ENCODE measurements around the gene ENPP5. TPM values are rescaled to one million over a fixed set of nuclear protein-coding genes. Genes with fewer than 3 reads are reported as not detected.

Gene ENPP5
- total RNA-seq, 1 experiment from 2014 or later, result not detected

DNA sequence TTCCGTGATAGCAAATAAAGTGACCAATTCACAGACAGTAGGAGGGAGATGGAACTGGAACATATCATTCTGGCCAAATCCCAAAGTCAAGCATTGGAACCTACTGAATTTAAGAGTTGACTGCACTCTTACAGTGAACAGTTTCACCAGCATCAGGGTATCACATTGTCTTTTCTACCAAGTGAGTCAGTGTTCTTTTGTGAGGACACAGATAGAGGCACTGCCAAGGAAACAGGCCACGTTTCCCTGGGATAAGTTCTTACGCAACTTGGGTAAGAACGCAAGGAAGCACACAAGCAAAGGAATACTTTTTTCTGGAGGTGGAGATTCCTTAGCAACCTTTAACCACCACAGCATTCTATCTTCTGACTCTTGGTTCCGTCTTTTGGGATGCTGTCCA, 28.6 kb upstream of the ENPP5 start:
- Histone ChIP-seq H3K9me3 (ENCODE audit: control insufficient read depth, insufficient read depth, low read depth, low read length) (no peaks in the 10 kb centered on the region), H3K27me3 (ENCODE audit: control insufficient read depth, insufficient read depth, low read length) (peaks cover 2% of the 10 kb centered on the region), H3K4me1 (ENCODE audit: control insufficient read depth, insufficient read depth, low read length) (no peaks in the 10 kb centered on the region), H3K4me3 (ENCODE audit: low read depth in 2 of 2, low read length in 2 of 2) (no peak overlapping the region), H3K27ac (ENCODE audit: low read length) (no peak overlapping the region), H3K36me3 (ENCODE audit: control insufficient read depth, insufficient read depth, low read length) (no peaks in the 10 kb centered on the region; the same call in 1 of the 2 replicates)
- intact Hi-C loops (cut with micrococcal nuclease; ENCODE audit: unreplicated experiment) (no loop called here), in situ Hi-C loops (cut with HindIII; ENCODE audit: low pct_unique_long_range_greater_than_20kb, low sequenced_read_pairs) (no loop called here)
- ChIA-PET CTCF (interaction anchor here (0.5 kb wide), 1 partner anchor 55 kb away, joined by 4 read pairs; no protein-coding TSS in a partner anchor), POLR2A (no interaction called here)
- DNase-seq (ENCODE audit: low read depth, low spot score) (no peak), ATAC-seq (no peak)
- TF ChIP-seq, protein P1, sequence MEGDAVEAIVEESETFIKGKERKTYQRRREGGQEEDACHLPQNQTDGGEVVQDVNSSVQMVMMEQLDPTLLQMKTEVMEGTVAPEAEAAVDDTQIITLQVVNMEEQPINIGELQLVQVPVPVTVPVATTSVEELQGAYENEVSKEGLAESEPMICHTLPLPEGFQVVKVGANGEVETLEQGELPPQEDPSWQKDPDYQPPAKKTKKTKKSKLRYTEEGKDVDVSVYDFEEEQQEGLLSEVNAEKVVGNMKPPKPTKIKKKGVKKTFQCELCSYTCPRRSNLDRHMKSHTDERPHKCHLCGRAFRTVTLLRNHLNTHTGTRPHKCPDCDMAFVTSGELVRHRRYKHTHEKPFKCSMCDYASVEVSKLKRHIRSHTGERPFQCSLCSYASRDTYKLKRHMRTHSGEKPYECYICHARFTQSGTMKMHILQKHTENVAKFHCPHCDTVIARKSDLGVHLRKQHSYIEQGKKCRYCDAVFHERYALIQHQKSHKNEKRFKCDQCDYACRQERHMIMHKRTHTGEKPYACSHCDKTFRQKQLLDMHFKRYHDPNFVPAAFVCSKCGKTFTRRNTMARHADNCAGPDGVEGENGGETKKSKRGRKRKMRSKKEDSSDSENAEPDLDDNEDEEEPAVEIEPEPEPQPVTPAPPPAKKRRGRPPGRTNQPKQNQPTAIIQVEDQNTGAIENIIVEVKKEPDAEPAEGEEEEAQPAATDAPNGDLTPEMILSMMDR (IDR thresholded peaks at IDR 0.05), result no peak
- TF ChIP-seq POLR2AphosphoS5 (IDR thresholded peaks at IDR 0.05; ENCODE audit: low read depth, low read length) (no peak), TCF7L2 (IDR thresholded peaks at IDR 0.05; ENCODE audit: low read depth, low read length) (no peak)
- TF ChIP-seq, protein P2, sequence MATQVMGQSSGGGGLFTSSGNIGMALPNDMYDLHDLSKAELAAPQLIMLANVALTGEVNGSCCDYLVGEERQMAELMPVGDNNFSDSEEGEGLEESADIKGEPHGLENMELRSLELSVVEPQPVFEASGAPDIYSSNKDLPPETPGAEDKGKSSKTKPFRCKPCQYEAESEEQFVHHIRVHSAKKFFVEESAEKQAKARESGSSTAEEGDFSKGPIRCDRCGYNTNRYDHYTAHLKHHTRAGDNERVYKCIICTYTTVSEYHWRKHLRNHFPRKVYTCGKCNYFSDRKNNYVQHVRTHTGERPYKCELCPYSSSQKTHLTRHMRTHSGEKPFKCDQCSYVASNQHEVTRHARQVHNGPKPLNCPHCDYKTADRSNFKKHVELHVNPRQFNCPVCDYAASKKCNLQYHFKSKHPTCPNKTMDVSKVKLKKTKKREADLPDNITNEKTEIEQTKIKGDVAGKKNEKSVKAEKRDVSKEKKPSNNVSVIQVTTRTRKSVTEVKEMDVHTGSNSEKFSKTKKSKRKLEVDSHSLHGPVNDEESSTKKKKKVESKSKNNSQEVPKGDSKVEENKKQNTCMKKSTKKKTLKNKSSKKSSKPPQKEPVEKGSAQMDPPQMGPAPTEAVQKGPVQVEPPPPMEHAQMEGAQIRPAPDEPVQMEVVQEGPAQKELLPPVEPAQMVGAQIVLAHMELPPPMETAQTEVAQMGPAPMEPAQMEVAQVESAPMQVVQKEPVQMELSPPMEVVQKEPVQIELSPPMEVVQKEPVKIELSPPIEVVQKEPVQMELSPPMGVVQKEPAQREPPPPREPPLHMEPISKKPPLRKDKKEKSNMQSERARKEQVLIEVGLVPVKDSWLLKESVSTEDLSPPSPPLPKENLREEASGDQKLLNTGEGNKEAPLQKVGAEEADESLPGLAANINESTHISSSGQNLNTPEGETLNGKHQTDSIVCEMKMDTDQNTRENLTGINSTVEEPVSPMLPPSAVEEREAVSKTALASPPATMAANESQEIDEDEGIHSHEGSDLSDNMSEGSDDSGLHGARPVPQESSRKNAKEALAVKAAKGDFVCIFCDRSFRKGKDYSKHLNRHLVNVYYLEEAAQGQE (IDR thresholded peaks at IDR 0.05; ENCODE audit: insufficient read depth in 1 of 2, low read depth in 2 of 2, low read length in 1 of 2), result no peak
- no TSS peak for BruUV-seq (replicated peaks)

DNA sequence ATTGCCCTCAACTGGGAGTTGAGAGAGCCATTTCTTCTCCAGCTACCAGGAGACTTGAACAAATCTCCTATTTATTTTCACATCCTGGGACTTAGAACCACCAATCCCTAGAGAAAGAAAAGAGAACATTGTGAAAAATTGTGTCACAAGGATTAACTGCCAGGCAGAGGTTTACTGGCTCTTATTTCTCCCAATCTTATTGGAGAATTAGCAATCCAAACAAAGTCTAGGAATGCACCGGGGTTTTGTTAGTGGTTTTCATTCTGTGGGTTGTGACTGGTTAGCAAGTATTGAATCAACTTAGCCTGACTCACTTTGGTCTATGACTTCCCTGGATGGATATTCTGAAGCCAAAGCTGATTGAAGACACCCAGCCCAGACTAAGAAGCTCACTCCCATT, 21.2 kb upstream of the ENPP5 start:
- ChIA-PET POLR2A (no interaction called here), CTCF (no interaction called here)
- Histone ChIP-seq H3K4me1 (ENCODE audit: control insufficient read depth, insufficient read depth, low read length) (no peaks in the 10 kb centered on the region), H3K36me3 (ENCODE audit: control insufficient read depth, insufficient read depth, low read length) (no peaks in the 10 kb centered on the region), H3K27ac (ENCODE audit: low read length) (no peak overlapping the region), H3K4me3 (ENCODE audit: low read depth in 2 of 2, low read length in 2 of 2) (no peak overlapping the region), H3K27me3 (ENCODE audit: control insufficient read depth, insufficient read depth, low read length) (peaks cover 3% of the 10 kb centered on the region), H3K9me3 (ENCODE audit: control insufficient read depth, insufficient read depth, low read depth, low read length) (no peaks in the 10 kb centered on the region)
- in situ Hi-C loops (cut with HindIII; ENCODE audit: low pct_unique_long_range_greater_than_20kb, low sequenced_read_pairs), result no loop called here
- no peak for TF ChIP-seq SIN3A (IDR thresholded peaks at IDR 0.05; ENCODE audit: borderline replicate concordance, insufficient read depth, low read depth, low read length)
- intact Hi-C loops (cut with micrococcal nuclease; ENCODE audit: unreplicated experiment), result no loop called here
- ATAC-seq, result no peak
- DNase-seq (ENCODE audit: low read depth, low spot score), result no peak
- BruUV-seq (replicated peaks), result no TSS peak

DNA sequence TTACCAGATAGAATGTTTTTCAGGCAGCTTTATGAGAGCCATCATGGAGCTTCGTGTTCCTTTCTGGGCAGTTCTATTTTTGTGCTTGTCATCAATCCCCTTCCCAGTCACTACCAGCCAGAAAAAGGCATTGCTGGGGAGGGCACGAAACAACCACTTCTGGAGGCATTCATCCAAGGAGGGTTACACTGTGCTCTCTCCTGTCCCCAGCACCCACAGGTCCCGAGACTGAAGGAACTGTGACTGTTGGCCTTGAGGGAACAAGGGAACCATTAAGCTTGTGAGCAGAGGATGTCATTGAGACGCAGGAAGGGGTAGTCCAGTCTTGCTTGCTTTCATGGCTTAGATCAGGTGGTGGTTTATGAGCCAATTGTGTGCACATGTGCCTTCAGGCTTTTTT, 20.1 kb upstream of the ENPP5 start:
- POLR2A ChIA-PET, result no interaction called here
- intact Hi-C loops (cut with micrococcal nuclease; ENCODE audit: unreplicated experiment), result no loop called here
- ATAC-seq, result no peak
- H3K9me3 ChIP-seq (ENCODE audit: control insufficient read depth, insufficient read depth, low read depth, low read length), result no peaks in the 10 kb centered on the region
- H3K4me3 ChIP-seq (ENCODE audit: low read depth in 2 of 2, low read length in 2 of 2), result no peak overlapping the region
- CTCF ChIA-PET, result no interaction called here
- TF ChIP-seq TCF7L2 (IDR thresholded peaks at IDR 0.05; ENCODE audit: low read depth, low read length), result no peak
- TF ChIP-seq SIN3A (IDR thresholded peaks at IDR 0.05; ENCODE audit: borderline replicate concordance, insufficient read depth, low read depth, low read length), result no peak
- TF ChIP-seq, protein P1 (IDR thresholded peaks at IDR 0.05), result no peak
- TF ChIP-seq POLR2AphosphoS5 (IDR thresholded peaks at IDR 0.05; ENCODE audit: low read depth, low read length), result no peak
- TF ChIP-seq, protein P2 (IDR thresholded peaks at IDR 0.05; ENCODE audit: insufficient read depth in 1 of 2, low read depth in 2 of 2, low read length in 1 of 2), result no peak
- no TSS peak for BruUV-seq (replicated peaks)
- no peaks in the 10 kb centered on the region for H3K4me1 ChIP-seq (ENCODE audit: control insufficient read depth, insufficient read depth, low read length)
- in situ Hi-C loops (cut with HindIII; ENCODE audit: low pct_unique_long_range_greater_than_20kb, low sequenced_read_pairs), result no loop called here
- H3K36me3 ChIP-seq (ENCODE audit: control insufficient read depth, insufficient read depth, low read length), result no peaks in the 10 kb centered on the region
- no peak overlapping the region for H3K27ac ChIP-seq (ENCODE audit: low read length)
- H3K27me3 ChIP-seq (ENCODE audit: control insufficient read depth, insufficient read depth, low read length), result peaks cover 3% of the 10 kb centered on the region
- DNase-seq (ENCODE audit: low read depth, low spot score), result no peak
